NCI-H1417 (cell line): Measurements from ENCODE around the gene GALNT12.

ENCODE experiments used
- DNase-seq, 3 experiments: peaks; one replicate each; lab custom pipeline; 2025; lab: John Stamatoyannopoulos, UW

GALNT12 gene

GRCh38 chr9:98832768-98833089, 25.3 kb downstream of the GALNT12 start:
- no peak for DNase-seq

DNA sequence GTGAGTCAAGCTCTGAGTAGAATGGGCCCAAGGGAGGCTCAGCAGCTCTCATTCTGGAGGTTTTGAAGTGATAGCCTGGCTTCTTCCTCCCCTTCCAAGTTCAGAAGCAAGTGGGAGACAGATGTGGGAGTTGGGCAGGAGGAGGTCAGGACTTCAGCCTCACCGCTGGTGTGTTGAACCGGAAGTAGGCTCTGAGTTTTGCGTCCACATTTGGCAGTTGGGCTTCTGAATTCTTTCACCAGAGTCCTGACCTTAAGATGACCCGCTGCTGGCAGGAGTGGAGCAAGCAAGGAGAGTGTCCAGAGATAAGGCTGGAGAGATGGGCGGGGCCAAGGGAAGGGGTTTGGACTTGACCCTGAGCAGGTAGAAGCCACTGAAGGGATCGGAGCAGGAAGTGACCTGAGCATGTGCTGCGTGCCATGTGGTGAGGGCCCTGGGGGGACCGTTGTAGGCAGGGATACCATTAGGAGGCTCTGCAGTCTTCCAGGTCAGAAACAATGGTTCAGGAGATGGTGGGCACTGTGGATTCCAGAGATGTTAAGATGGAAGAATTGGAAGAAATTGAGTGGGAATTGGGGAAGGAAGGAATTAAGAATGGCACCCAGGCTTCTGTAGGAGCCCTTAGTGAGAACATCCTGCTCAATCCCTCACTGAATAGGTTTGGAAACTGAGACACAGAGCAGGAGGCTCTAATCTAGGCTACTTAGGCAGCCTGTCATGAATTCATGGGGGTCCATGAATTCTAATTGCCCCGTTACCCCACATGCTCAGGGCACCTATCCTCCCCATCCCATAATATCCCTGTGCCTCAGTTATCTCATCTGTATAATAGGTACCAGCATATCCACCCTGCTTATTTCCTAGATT, 25.9 kb downstream of the GALNT12 start:
- no peak for DNase-seq

DNA sequence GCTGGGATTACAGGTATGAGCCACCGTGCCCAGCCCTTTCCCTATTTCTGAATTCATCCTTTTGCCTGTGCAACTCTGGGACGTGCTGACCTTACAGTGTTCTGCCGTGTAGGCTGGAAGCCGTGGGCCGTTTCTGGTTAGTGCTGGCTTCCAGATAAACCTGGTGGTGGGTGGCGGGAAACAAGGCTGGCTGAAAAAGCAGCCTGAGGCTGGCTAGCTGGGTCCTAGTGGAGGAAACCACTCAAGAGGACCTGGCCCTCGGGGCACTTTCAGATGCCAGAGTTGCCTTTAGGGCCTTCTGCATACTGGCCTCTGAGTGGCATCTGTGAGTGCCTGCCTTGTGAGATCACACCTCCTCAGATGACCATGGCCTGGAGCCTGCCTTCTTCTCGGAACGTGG, 26.9 kb downstream of the GALNT12 start:
- no peak for DNase-seq

GRCh38 chr9:98836206-98836605, 28.7 kb downstream of the GALNT12 start:
- no peak for DNase-seq

DNA sequence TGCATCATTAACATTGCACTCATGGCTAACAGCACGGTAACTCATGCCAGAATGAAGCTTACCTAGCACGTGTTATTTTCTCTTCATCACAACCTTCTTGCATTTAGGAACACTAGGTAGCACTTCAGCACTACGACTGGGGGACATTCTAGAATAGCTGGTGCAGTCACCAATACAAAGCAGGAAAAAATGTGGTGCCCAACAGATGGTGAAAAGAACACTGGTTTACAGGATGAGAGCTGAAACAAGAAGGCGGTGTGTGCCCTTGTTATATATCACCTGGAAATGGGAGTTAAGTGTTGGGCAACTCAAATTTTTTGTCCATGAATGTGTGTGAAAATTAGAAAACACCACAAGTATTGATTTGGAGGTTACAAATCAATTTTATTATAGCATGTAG, 30.0 kb downstream of the GALNT12 start:
- no peak for DNase-seq

DNA sequence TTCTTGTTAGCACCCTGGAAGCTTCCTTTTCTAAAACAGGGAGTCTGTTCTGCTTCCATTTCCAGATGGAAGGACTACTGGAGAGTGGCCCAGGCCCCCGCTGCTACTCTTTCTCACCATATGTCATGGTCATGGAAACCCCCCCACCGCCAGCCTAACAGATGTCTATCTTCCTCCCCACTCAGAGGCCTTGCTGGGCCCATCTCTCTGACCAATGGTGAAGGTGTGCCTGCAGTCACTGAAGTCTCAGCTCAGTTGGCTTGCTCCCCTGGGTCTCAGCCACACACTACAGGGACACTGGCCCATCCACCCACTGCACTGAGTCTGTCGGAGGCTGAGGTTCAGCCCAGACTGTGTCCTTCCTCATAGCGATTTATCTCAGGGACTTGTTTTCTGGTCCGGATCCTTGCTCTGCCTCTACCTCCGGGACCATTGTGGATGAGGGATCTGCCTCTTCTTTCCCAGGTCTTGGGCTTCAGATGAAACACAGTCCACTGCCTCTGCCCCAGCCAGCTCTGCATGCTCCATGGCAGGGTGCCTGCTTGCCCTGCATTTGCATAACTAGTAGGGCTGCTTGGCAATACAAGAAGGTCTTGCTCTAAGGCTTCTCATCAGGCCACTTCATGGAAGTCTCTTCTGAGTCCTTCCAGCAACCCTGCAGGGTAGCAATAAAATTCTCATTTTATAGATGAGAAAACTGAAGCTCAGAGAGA, 30.8 kb downstream of the GALNT12 start:
- no peak for DNase-seq

DNA sequence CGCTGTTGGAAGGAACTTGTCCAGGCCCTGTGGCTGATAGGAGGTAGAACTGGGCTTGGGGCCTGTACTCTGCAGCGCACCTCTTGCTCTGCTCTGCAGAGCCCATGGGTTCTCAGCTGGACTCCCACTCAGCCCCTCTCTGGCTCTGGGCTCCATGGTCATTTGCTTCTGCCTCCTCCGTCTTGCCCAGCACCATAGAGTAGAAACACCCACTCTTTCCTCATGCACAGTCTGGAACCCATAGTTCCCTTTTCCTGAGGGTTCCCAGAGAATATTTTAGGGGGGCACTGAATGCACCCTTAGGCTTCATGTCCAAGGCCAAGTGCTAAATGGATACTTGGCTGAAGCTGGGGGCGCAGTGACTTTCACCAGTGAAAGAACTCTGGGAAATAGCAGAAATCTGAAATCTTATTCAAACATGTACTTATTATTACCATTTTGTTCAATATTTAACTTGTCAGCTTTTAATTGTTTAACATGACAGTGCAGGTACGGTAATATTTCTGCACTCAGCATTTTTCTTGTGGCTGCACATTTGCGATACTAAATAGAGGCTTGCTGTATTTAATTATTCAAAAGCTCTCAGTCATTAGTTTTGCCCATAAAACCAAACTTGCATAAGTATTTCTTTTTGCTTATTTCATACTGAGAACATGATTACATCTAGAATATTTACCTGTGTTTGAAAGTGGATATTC, 31.5 kb downstream of the GALNT12 start:
- DNase-seq: no peak

GRCh38 chr9:98839724-98840123, 32.3 kb downstream of the GALNT12 start:
- DNase-seq: no peak

- no peak for DNase-seq
Observed at GRCh38 chr9:98842510-98842909, 35.0 kb downstream of the GALNT12 start.

- DNase-seq: no peak
Observed at GRCh38 chr9:98846081-98846480, 38.6 kb downstream of the GALNT12 start.

GRCh38 chr9:98846879-98847278, 39.4 kb downstream of the GALNT12 start:
- no peak for DNase-seq

- peak; percentile 44 to 85 (median 47) for DNase-seq
Observed at GRCh38 chr9:98848450-98849149, 41.1 kb downstream of the GALNT12 start.

- DNase-seq: no peak
Observed at GRCh38 chr9:98849563-98849962, 42.1 kb downstream of the GALNT12 start.

GRCh38 chr9:98850851-98851729, 43.6 kb downstream of the GALNT12 start:
- no peak for DNase-seq

DNA sequence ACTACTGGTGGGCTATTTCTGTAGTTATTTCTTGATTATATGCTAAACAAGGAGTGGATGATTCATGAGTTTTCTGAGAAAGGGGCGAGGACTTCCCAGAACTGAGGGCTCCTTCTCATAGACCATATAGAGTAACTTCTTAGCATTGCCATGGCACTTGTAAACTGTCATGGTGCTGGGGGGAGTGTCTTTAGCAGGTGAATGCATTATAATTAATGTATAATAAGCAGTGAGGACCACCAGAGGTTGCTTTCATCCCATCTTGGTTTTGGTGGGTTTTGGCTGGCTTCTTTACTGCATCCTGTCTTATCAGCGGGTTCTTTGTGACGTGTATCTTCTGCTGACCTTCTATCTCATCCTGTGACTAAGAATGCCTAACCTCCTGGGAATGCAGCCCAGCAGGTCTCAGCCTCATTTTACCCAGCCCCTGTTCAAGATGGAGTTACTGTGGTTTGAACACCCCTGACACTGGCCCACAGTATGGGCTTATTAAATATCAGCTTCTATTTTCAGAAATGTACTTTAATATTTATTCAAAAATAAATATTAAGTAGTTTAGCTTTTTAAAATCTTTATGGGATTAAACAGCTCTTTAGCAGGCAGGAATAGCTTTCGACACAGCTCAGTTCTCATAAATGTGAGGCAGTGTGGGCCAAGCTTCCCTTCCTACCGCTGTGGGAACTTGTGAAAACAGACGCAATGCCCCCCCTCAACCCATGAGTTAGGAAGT, 44.4 kb downstream of the GALNT12 start:
- no peak for DNase-seq

- DNase-seq: no peak
Observed at GRCh38 chr9:98852460-98852734, 44.9 kb downstream of the GALNT12 start.

DNA sequence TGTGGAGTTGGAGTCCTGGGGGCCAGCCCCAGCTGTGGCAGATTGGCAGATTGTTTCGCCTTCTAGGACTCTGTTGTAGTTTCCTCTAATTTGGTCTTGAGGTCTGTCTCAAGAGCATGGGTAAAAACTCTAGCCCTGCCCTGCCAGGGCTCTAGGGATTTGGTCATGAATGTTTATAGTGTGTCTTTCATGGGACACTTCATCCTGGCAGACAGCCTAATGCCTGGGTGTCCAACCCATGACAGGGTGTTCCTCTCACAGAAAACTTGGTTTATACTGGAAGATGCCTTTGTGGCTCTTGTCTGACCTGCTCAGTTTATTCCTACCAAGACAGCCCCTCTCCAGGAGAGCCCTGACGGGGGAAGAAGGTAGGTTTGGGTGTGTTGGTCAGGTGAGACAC, 45.5 kb downstream of the GALNT12 start:
- no peak for DNase-seq

DNA sequence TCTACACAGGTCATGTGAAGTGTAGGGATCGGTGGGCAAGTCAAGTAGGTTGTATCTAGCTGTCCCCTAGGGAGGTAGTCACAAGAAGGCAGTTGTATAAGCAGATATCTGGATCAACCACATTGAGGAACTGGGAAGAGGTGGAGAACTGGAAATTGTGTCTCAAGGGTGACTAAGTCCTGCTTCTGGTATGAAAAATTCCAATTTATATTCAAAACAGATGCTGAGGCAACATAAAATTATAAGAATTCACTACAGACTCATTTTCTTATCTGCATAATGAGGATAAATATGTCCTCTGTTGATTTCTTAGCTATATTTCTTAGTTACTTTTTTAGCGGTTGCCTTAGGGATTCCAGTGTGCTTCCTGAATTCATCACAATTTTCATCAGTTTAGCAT, 46.8 kb downstream of the GALNT12 start:
- DNase-seq: no peak

GRCh38 chr9:98855592-98855991, 48.1 kb downstream of the GALNT12 start:
- DNase-seq: no peak

GRCh38 chr9:98856982-98857381, 49.5 kb downstream of the GALNT12 start:
- DNase-seq: no peak

DNA sequence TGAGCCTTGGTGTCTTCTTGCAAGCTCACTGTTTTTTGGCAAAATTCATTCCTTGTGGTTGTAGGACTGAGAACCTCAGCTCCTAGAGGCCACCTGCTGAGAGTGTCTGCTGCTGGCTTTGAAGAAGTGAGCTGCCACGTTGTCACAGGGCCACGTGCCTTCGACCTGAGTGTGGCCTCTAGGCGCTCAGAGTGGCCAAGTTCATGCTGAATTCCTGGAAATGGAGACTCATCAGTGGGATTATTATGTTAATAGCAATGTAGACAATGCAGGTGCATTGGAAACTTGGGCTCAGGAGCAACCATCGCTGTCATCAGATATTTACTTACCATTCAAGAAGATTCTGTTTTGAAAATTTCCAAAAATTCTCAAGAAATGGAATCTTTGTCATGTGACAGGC, 52.5 kb downstream of the GALNT12 start:
- no peak for DNase-seq
